Esophagus (tissue), 2 donors: ENCODE measurements around the gene TTC34. TPM values are rescaled to one million over a fixed set of nuclear protein-coding genes. Genes with fewer than 3 reads are reported as not detected.
"Not testable (repeated sequence)": the region's sequence is repeated elsewhere in the genome, so short reads cannot be mapped to it uniquely, and the experiment has no call there.

Experiments used
- H3K27ac ChIP-seq, 2 donors: one replicate each; pipeline ENCODE4 v1.5.1; 2013; ENCODE audit warnings: low read depth in 2 of 2, mild to moderate bottlenecking in 2 of 2, inconsistent platforms in 1 of 2, low read length in 1 of 2, moderate library complexity in 1 of 2
- H3K27me3 ChIP-seq, 2 donors: one replicate each; pipeline ENCODE4 v1.6.1; 2013; ENCODE audit warnings: low read length in 2 of 2, control low read depth in 1 of 2, mild to moderate bottlenecking in 1 of 2; ENCODE audit not compliant: insufficient read depth in 2 of 2, control insufficient read depth in 1 of 2
- H3K36me3 ChIP-seq, 2 donors: one replicate each; pipeline ENCODE4 v1.6.1; 2013; ENCODE audit warnings: low read length in 1 of 2; ENCODE audit not compliant: control insufficient read depth in 2 of 2, insufficient read depth in 2 of 2
- H3K4me1 ChIP-seq, 2 donors: one replicate each; pipeline ENCODE4 v1.6.1; 2013; ENCODE audit warnings: low read length in 1 of 2; ENCODE audit not compliant: control insufficient read depth in 2 of 2, insufficient read depth in 2 of 2
- H3K4me3 ChIP-seq, 2 donors: one replicate each; pipeline ENCODE4 v1.5.1; 2013; ENCODE audit warnings: low read length in 2 of 2, mild to moderate bottlenecking in 2 of 2, low read depth in 1 of 2, moderate library complexity in 1 of 2
- H3K9me3 ChIP-seq, 2 donors: one replicate each; pipeline ENCODE4 v1.6.1; 2013; ENCODE audit warnings: mild to moderate bottlenecking in 2 of 2, low read depth in 1 of 2, low read length in 1 of 2, moderate library complexity in 1 of 2; ENCODE audit not compliant: control insufficient read depth in 2 of 2, insufficient read depth in 1 of 2
- WGBS, 2 donors: extraction: QIAGEN DNeasy Blood & Tissue Kit; methylation state at CpG; one replicate each; pipeline ENCODE4 v1.1.7; 2013; 5-methylcytosine and 5-hydroxymethylcytosine counted together
- polyA plus RNA-seq, 2 donors: library from polyadenylated mRNA; stranded (reverse); fragments of 200-250 nt; gene quantifications; one replicate each; pipeline ENCODE4 v1.2.3, GENCODE V29; 2013
- donor health status: healthy with polysubstance abuse.
- donor health status: Bipolar disorder and iron deficiency.

TTC34 gene
- polyA plus RNA-seq, 2 donors = 0.02 to 0.20 TPM

DNA sequence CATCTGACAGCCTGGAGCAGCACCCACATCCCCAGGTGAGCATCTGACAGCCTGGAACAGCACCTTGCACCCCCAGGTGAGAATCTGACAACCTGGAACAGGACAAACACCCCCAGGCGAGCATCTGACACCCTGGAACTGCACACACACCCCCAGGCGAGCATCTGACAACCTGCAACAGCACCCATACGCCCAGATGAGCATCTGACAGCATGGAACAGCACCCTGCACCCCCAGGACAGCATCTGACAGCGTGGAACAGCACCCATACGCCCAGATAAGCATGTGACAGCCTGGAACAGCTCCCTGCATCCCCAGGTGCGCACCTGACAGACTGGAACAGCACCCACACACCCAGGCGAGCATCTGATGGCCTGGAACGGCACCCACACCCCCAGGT is 49.0 kb downstream of the TTC34 start:
- H3K4me1 ChIP-seq, H3K36me3 ChIP-seq, H3K9me3 ChIP-seq, H3K27me3 ChIP-seq, H3K27ac ChIP-seq, H3K4me3 ChIP-seq: not testable (repeated sequence)
- 16 to 19% methylated on average over 8 of the region's 8 CpGs for WGBS, 2 donors

DNA sequence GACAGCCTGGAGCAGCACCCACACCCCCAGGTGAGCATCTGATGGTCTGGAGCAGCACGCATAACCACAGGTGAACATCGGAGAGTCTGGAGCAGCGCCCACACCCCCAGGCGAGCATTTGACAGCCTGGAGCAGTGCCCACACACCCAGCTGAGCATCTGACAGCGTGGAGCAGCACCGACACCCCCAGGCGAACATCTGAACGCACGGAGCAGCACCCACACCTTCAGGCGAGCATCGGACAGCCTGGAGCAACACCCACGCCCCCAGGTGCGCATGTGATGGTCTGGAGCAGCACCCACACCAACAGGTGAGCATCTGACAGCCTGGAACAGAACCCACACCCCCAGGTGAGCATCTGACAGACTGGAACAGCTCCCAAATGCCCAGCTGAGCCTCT is 49.6 kb downstream of the TTC34 start:
- not testable (repeated sequence) for H3K27me3 ChIP-seq, H3K4me3 ChIP-seq, H3K9me3 ChIP-seq, H3K4me1 ChIP-seq, H3K36me3 ChIP-seq, H3K27ac ChIP-seq
- WGBS, 2 donors = 34 to 48% methylated on average over 13 of the region's 13 CpGs

DNA sequence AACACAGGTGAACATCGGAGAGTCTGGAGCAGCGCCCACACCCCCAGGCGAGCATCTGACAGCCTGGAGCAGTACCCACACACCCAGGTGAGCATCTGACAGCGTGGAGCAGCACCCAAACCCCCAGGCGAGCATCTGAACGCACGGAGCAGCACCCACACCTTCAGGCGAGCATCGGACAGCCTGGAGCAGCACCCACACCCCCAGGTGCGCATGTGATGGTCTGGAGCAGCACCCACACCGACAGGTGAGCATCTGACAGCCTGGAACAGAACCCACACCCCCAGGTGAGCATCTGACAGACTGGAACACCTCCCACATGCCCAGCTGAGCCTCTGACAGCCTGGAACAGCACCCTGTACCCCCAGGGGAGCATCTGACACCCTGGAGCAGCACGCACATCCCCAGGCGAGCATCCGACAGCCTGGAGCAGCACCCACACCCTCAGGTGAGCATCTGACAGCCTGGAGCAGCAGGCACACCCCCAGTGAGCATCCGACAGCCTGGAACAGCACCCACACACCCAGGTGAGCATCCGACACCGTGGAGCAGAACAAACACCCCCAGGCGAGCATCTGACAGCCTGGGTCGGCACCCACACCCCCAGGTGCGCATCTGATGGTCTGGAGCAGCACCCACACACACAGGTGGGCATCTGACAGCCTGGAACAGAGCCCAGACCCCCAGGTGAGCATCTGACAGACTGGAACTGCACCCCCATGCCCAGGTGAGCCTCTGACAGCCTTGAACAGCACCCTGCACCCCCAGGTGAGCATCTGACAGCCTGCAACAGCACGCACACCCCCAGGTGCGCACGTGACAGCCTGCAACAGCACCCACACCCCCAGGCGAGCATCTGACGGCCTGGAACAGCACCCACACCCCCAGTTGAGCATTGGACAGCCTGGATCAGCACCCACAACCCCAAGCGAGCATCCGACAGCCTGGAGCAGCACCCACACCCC is 50.4 kb downstream of the TTC34 start:
- H3K4me1 ChIP-seq, H3K27me3 ChIP-seq, H3K27ac ChIP-seq, H3K9me3 ChIP-seq, H3K4me3 ChIP-seq, H3K36me3 ChIP-seq: not testable (repeated sequence)
- WGBS, 2 donors = 47% methylated on average over 26 to 27 of the region's 27 CpGs

DNA sequence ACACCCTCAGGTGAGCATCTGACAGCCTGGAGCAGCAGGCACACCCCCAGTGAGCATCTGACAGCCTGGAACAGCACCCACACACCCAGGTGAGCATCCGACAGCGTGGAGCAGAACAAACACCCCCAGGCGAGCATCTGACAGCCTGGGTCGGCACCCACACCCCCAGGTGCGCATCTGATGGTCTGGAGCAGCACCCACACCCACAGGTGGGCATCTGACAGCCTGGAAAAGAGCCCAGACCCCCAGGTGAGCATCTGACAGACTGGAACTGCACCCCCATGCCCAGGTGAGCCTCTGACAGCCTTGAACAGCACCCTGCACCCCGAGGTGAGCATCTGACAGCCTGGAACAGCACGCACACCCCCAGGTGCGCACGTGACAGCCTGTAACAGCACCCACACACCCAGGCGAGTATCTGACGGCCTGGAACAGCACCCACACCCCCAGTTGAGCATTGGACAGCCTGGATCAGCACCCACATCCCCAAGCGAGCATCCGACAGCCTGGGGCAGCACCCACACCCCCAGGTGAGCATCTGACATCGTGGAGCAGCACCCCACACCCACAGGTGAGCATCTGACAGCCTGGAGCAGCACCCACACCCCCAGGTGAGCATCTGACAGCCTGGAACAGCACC is 51.3 kb downstream of the TTC34 start:
- 39 to 45% methylated on average over 14 of the region's 14 CpGs for WGBS, 2 donors
- H3K4me1 ChIP-seq, H3K27me3 ChIP-seq: not testable (repeated sequence)

DNA sequence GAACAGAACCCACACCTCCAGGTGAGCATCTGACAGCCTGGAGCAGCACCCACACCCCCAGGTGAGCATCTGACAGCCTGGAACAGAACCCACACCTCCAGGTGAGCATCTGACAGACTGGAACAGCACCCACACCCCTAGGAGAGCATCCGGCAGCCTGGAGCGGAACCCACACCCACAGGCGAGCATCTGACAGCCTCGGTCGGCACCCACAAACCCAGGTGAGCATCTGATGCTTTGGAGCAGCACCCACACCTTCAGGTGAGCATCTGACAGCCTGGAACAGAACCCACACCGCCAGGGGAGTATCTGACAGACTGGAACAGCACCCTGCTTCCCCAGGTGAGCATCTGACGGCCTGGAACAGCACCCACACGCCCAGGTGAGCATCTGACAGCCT is 52.9 kb downstream of the TTC34 start:
- H3K27me3 ChIP-seq, H3K9me3 ChIP-seq, H3K27ac ChIP-seq, H3K4me3 ChIP-seq, H3K36me3 ChIP-seq, H3K4me1 ChIP-seq: not testable (repeated sequence)
- WGBS, 2 donors = 43 to 49% methylated on average over 7 to 8 of the region's 8 CpGs

More for the DNA sequence above, 51.3 kb downstream of the TTC34 start:
- not testable (repeated sequence) for H3K9me3 ChIP-seq, H3K4me3 ChIP-seq, H3K36me3 ChIP-seq, H3K27ac ChIP-seq

DNA sequence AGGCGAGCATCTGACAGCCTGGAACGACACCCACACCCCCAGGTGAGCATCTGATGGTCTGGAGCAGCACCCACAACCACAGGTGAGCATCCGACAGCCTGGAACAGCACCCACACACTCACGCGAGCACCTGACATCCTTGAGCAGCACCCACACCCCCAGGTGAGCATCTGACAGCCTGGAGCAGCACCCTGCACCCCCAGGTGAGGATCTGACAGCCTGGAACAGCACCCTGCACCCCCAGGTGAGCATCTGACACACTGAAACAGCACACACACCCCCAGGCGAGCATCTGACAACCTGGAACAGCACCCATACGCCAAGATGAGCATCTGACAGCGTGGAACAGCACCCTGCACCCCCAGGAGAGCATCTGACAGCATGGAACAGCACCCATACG is 106.7 kb downstream of the TTC34 start:
- not testable (repeated sequence) for H3K27me3 ChIP-seq, H3K27ac ChIP-seq, H3K9me3 ChIP-seq, H3K4me3 ChIP-seq, H3K36me3 ChIP-seq, H3K4me1 ChIP-seq
- WGBS, 2 donors = 9 to 33% methylated on average over 3 to 5 of the region's 9 CpGs

DNA sequence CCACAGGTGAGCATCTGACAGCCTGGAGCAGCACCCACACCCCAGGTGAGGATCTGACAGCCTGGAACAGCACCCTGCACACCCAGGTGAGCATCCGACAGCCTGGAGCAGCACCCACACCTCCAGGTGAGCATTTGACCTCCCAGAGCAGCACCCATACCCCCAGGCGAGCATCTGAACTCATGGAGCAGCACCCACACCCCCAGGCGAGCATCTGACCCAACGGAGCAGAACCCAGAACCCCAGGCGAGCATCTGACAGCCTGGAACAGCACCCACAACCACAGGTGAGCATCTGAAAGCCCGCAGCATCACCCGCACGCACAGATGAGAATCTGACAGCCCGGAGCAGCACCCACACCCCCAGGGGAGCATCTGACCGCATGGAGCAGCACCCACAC is 111.3 kb downstream of the TTC34 start:
- H3K27me3 ChIP-seq, H3K27ac ChIP-seq, H3K4me1 ChIP-seq, H3K4me3 ChIP-seq, H3K9me3 ChIP-seq, H3K36me3 ChIP-seq: not testable (repeated sequence)
- 32 to 36% methylated on average over 3 to 5 of the region's 10 CpGs for WGBS, 2 donors

DNA sequence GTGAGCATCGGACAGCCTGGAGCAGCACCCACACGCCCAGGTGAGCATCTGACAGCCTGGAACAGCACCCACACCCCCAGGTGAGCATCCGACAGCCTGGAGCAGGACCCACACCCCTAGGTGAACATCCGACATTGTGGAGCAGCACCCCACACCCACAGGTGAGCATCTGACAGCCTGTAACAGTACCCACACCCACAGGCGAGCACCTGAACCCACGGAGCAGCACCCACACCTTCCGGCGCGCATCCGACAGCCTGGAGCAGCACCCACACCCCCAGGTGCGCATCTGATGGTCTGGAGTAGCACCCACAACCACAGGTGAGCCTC is 113.2 kb downstream of the TTC34 start:
- H3K9me3 ChIP-seq, H3K4me1 ChIP-seq, H3K36me3 ChIP-seq, H3K27ac ChIP-seq, H3K27me3 ChIP-seq, H3K4me3 ChIP-seq: not testable (repeated sequence)
- WGBS, 2 donors = 46 to 47% methylated on average over 6 to 11 of the region's 11 CpGs

DNA sequence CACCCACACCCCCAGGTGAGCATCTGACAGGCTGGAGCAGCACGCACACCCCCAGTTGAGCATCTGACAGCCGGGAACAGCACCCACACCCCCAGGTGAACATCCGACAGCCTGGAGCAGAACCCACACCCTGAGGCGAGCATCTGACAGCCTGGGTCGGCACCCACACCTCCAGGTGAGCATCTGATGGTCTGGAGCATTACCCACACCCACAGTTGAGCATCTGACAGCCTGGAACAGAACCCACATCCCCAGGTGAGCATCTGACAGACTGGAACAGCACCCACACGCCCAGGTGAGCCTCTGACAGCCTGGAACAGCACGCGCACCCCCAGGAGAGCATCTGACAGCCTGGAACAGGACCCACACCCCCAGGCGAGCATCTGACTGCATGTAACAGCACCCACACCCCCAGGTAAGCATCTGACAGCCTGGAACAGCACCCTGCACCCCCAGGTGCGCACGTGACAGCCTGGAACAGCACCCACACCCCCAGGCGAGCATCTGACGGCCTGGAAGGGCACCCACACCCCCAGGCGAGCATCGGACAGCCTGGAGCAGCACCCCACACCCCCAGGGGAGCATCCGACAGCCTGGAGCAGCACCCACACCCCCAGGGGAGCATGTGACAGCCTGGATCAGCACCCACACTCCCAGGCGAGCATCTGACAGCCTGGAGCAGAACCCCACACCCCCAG is 113.7 kb downstream of the TTC34 start:
- not testable (repeated sequence) for H3K27me3 ChIP-seq, H3K4me3 ChIP-seq, H3K27ac ChIP-seq, H3K9me3 ChIP-seq, H3K36me3 ChIP-seq, H3K4me1 ChIP-seq
- 32 to 38% methylated on average over 13 to 16 of the region's 17 CpGs for WGBS, 2 donors
